GM19397 (cell line): ENCODE measurements around the gene PSMC6.
"Not testable (repeated sequence)": the region's sequence is repeated elsewhere in the genome, so short reads cannot be mapped to it uniquely, and the experiment has no call there.

Experiments
- ATAC-seq: cut with Tn5 transposase; IDR thresholded peaks from one replicate; pipeline ENCODE4 v1.9.1; 2021; ENCODE audit warnings: mild to moderate bottlenecking, moderate library complexity; ENCODE audit not compliant: unreplicated experiment

The PSMC6 gene

GRCh38 chr14:52716155-52716554, 9.2 kb downstream of the PSMC6 start:
- no peak for ATAC-seq

DNA sequence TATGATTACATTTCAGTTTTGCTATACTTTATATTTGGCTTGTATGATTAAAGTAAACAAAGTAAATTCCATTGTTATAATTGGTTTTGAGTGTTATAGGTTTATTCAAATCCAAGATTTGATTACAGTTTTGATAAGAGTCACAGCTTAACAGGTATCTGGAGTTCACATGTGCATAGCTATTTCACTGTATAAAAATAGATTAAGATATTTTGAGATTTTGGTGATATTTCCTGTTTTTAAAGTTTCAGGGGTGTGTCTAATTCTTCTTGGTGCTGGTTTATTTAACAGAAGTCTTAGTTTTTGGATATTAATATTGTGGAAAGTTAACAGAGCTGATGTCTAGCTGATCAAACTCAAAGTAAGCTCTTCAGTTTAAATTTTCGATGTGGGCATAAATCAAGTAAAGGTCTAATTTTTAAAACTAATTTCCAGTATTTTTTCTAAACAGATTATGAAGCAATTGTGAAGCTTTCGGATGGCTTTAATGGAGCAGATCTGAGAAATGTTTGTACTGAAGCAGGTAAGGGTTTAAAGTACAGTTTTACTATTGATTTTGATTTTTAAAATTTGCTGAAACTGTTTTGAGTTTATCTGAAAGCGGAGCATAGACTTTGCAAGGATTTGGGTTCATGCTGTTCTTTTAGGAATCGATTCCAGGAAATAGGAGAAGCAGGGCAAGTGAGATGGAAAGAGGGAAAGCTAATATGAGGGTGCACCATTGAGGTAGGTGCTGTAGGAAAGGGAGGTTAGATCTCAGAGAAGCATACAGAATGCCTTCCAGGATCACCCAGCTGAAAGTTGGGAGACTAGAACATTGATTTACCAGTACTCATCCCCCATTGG, 16.7 kb downstream of the PSMC6 start:
- no peak for ATAC-seq

DNA sequence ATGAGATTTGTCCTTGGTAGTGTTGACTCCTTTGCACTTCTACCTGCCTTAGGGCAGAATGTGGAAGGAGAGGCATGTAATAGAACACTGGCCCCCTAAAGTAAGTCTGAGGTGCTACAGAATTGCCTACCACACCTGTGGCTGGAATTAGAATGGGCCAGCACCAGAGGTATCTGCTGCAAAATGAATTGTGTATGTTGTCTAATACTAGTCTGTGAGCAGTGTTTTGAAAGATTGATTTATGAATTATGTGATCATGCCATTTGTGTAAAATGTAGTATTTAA, 17.3 kb downstream of the PSMC6 start:
- no peak for ATAC-seq

DNA sequence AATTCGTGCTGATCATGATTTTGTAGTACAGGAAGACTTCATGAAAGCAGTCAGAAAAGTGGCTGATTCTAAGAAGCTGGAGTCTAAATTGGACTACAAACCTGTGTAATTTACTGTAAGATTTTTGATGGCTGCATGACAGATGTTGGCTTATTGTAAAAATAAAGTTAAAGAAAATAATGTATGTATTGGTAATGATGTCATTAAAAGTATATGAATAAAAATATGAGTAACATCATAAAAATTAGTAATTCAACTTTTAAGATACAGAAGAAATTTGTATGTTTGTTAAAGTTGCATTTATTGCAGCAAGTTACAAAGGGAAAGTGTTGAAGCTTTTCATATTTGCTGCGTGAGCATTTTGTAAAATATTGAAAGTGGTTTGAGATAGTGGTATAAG, 20.5 kb downstream of the PSMC6 start:
- not testable (repeated sequence) for ATAC-seq

DNA sequence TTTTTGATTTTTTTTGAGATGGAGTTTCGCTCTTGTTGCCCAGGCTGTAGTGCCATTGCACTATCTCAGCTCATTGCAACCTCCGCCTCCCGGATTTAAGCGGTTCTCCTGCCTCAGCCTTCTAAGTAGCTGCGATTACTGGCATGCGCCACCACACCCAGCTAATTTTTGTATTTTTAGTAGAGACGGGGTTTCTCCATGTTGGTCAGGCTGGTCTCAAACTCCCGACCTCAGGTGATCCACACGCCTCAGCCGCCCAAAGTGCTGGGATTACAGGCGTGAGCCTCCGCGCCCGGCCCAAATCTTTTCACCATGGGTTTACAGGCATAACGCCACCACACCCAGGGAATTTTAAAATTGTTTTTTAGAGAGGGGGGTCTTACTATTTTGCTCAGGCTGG, 22.0 kb downstream of the PSMC6 start:
- ATAC-seq, result not testable (repeated sequence)

GRCh38 chr14:52729585-52729924, 22.6 kb downstream of the PSMC6 start:
- no peak for ATAC-seq

- ATAC-seq, result peak; percentile 94
Measured at GRCh38 chr14:52729925-52730708, 23.1 kb downstream of the PSMC6 start, which contains the start of gene STYX. STYX (plus strand) TSS chr14:52730166; CDS start chr14:52730475, 309 bp downstream.

DNA sequence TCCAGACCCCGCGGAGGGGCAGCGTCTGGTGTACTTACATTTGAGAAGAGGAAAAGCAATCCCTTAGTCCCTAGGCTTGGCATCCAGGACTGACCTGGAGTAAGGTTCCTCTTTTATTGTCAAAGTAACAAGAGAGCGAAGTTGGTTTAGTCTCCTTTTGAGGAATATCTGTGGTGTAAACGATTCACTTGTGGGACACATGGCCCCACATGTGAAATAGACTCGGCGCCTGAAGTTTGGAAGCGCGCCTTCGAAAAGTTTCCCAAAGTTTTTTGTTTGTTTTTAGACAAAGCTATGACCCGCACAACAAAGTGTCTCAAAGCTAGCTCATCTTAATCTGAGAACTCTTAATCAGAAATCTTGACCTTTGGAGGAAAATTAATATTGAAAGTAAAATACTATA, 23.7 kb downstream of the PSMC6 start:
- ATAC-seq, result no peak

GRCh38 chr14:52733824-52734223, 26.8 kb downstream of the PSMC6 start:
- ATAC-seq, result no peak

DNA sequence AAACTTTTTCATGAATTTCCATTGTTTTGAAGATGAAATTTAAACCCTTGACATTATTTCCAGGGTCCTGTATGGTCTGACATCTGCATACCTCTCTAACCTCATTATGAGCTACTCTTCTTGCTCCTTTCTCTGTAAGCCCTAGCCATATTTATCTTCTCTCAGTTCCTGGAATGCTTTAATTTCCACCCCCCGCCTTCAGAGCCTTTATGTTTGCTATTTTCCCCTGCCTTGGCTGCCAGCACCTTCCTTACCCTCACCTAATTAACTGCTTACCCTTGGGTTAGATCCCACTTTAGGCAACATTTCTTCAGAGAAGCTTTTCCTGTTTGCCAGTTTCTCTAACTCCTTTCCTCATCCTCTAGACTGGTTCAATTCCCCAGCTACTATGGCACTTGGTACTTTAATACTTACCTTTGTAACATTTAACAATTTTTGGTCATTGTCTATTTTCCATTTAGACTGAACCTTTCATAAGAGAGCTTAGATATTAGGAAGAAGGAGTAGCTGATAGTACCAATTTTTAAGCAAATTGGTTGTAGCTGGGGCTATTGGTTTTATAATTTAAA, 29.0 kb downstream of the PSMC6 start:
- no peak for ATAC-seq

- no peak for ATAC-seq
Measured at GRCh38 chr14:52738409-52738808, 31.4 kb downstream of the PSMC6 start.

DNA sequence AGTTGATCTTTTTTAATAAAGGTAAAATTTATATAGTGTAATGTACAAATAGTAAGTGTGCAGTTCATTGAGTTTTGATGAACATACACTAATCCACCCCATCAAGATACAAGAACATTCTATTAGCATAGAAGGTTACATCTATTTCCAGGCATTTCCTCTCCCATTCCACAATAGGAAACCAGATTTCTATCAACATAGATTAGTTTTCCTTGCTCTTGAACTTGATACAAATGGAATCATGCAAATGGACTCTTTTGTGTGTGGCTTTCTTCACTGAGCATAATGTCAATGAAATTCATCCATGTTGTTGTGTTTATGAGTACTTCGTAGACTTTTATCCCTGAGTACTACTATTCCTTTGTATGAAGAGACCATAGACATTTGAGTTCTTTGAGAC, 33.8 kb downstream of the PSMC6 start:
- no peak for ATAC-seq

GRCh38 chr14:52741865-52742264, 34.9 kb downstream of the PSMC6 start:
- ATAC-seq, result no peak

DNA sequence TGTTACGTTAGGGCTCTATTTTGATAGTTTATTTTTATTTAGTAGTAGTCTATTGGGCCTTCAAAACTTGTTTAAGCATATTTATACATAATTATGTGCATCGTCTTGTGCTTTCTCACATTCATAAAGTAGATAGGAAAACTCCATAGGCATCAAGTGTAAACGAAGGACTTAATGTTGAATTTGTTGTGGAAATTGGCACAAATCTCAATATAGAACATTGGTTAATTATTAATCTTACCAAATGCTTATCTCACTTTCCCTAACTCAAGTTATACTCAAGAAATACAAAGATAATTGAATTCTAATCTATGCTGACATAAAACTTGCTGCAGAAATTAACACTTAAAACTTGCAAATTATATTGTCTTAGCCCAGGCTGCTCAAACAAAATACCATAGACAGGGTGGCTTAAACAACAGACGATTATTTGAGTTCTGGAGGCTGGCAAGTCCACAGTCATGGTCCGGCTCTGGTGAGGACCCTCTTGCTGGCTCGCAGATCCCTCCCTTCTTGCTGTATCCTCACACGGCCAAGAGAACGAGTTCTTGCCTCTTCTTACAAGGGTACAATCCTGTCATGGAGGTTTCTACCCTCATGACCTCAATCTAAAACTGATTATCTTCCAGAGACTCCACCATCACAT, 41.8 kb downstream of the PSMC6 start:
- ATAC-seq, result no peak

DNA sequence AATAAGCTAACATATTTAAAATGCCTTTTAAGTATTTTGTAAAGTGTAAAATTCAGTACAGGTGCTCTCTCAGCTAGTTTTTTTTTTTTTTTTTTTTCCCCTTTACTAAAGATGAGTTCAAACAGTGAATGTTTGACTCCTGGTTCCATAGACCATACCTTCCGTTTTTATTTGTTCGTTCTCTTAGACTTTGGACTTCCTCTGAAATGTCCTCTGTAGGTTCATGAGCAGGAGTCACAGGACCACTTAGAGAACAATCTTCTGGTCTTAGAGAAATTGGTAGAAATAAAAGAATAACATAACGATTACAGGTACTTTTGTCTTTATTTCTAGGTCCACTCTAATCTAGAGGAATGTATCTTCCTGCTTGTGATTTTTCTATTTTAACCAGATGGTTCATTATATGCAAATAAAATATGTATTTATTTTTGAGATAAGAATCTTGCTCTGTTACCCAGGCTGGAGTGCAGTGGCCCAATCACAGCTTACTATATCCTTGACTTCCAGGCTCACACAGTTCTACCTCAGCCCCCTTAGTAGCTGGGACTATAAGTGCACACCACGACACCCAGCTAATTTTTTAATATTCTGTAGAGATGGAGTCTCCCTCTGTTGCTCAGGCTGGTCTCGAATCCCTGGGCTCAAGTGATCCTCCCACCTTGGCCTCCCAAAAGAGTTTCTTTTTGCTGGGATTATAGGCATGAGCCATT, 48.8 kb downstream of the PSMC6 start:
- ATAC-seq, result no peak

- no peak for ATAC-seq
Measured at GRCh38 chr14:52759145-52759544, 52.1 kb downstream of the PSMC6 start.

GRCh38 chr14:52762923-52763322, 55.9 kb downstream of the PSMC6 start:
- not testable (repeated sequence) for ATAC-seq

- no peak for ATAC-seq
Measured at GRCh38 chr14:52767058-52767833, 60.2 kb downstream of the PSMC6 start.

DNA sequence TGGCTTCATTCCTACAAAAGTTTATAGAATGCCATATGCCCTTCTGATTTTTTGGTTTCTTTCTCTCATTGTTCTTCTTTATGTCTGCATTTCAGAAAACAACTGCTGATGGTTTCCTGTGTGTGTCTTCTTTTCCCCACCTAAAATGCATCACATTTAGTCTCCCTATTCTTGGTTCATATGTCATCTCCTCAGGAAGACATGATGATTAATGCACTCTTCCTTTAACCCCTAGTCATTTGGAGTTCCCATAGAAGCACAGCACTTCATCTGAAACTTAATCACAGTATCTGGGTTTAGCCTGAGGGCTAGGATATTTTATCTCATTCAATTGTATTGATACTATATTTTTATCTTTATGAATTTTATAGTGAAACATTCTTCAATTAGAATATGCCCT, 62.9 kb downstream of the PSMC6 start:
- no peak for ATAC-seq

- no peak for ATAC-seq
Measured at GRCh38 chr14:52776816-52777215, 69.8 kb downstream of the PSMC6 start.
